Stomach (tissue), 4 donors: Measurements from ENCODE around the gene CUL9.

Experiments
- POLR2A ChIP-seq, 4 donors: fragments of 450-650 bp; IDR thresholded peaks; one replicate each; pipeline ENCODE4 v1.6.1; 2016; ENCODE audit warnings: antibody characterized with exemption in 4 of 4, control low read depth in 2 of 4, mild to moderate bottlenecking in 1 of 4, moderate library complexity in 1 of 4
- POLR2AphosphoS5 ChIP-seq, 3 donors: sonication (generic); formaldehyde crosslinking; IDR thresholded peaks; one replicate each; pipeline ENCODE4 v1.6.1; 2016; ENCODE audit warnings: antibody characterized with exemption in 3 of 3
- TF ChIP-seq, protein P1 (sequence below), 7 experiments: fragments of 450-650 bp in 4 of 7; fragments of 200-600 bp in 3 of 7; sonication (generic) in 3 of 7; IDR thresholded peaks; one replicate each; pipeline ENCODE4 v1.5.1; 2016 to 2019; ENCODE audit warnings: antibody characterized with exemption in 7 of 7, control low read depth in 2 of 7, mild to moderate bottlenecking in 1 of 7

DNA sequence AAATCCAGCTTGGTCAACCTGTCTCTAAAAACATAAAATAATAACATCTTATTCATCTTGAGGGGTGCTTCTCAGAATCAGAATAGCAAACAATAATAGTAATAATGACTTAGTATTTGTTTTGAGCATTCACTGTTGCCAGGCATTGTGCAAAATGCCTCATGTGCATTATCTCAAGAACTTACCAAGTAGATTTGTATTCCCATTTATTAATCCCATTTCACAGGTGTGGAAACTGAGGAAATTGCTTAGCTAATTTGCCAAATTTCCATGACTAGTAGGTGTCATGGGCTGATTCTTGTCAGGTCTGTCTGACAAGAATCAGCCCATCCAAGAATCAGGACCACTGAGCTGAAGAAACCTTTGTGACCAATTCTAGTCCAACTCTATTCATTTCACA is 66.8 kb downstream of the CUL9 start:
- TF ChIP-seq, protein P1, sequence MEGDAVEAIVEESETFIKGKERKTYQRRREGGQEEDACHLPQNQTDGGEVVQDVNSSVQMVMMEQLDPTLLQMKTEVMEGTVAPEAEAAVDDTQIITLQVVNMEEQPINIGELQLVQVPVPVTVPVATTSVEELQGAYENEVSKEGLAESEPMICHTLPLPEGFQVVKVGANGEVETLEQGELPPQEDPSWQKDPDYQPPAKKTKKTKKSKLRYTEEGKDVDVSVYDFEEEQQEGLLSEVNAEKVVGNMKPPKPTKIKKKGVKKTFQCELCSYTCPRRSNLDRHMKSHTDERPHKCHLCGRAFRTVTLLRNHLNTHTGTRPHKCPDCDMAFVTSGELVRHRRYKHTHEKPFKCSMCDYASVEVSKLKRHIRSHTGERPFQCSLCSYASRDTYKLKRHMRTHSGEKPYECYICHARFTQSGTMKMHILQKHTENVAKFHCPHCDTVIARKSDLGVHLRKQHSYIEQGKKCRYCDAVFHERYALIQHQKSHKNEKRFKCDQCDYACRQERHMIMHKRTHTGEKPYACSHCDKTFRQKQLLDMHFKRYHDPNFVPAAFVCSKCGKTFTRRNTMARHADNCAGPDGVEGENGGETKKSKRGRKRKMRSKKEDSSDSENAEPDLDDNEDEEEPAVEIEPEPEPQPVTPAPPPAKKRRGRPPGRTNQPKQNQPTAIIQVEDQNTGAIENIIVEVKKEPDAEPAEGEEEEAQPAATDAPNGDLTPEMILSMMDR (IDR thresholded peaks at IDR 0.05): no peak
- TF ChIP-seq POLR2AphosphoS5 (IDR thresholded peaks at IDR 0.05): no peak
- no peak for TF ChIP-seq POLR2A (IDR thresholded peaks at IDR 0.05)
